ENCODE measurements around the gene SLC22A14. TPM values are rescaled to one million over a fixed set of nuclear protein-coding genes. Genes with fewer than 3 reads are reported as not detected.

The SLC22A14 gene
- total RNA-seq, 2 experiments from 2014 or later, result not detected

- Mint-ChIP-seq H3K4me3 (no peak overlapping the region), H3K27me3 (ENCODE audit: low read depth) (peaks cover 19% of the 10 kb centered on the region), H3K4me1 (ENCODE audit: low read depth) (no peaks in the 10 kb centered on the region), H3K36me3 (ENCODE audit: low read depth) (no peaks in the 10 kb centered on the region), H3K27ac (no peak overlapping the region), H3K9me3 (ENCODE audit: insufficient read depth) (no peaks in the 10 kb centered on the region)
- ChIA-PET POLR2A (no interaction called here), CTCF (interaction anchor here (0.6 to 2.1 kb wide), 8 partner anchors 9 to 702 kb away, joined by 3 to 5 read pairs (median 4); partner anchors contain the start of gene XYLB)
- ATAC-seq (no peak), DNase-seq (no peak)
Observed at GRCh38 chr3:38297947-38298711, 16.0 kb downstream of the SLC22A14 start.

DNA sequence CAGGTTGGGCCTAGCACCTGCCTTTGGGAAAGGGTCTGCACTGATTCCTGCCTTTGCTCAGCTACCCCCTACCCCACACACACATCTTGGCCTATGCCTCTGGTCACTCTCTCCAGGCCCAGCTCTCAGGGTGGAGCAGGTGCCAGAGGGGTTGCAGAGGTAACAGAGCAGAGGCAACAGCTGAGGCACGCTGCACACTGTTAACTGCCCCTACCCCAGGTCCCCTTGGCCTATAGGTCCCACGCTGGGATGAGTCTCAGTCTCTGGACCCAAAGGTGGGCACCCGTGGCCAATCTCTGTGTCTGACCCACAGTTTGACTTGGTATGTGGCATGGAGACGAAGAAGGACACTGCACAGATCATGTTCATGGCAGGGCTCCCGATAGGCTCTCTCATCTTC, 24.8 kb downstream of the SLC22A14 start:
- Mint-ChIP-seq H3K4me3 (no peak overlapping the region), H3K4me1 (ENCODE audit: low read depth) (no peaks in the 10 kb centered on the region), H3K36me3 (ENCODE audit: low read depth) (no peaks in the 10 kb centered on the region), H3K27ac (no peak overlapping the region), H3K27me3 (ENCODE audit: low read depth) (peaks cover 8% of the 10 kb centered on the region), H3K9me3 (ENCODE audit: insufficient read depth) (no peaks in the 10 kb centered on the region)
- ATAC-seq, result no peak
- no peak for DNase-seq
- CTCF ChIA-PET, result no interaction called here
- POLR2A ChIA-PET, result no interaction called here

DNA sequence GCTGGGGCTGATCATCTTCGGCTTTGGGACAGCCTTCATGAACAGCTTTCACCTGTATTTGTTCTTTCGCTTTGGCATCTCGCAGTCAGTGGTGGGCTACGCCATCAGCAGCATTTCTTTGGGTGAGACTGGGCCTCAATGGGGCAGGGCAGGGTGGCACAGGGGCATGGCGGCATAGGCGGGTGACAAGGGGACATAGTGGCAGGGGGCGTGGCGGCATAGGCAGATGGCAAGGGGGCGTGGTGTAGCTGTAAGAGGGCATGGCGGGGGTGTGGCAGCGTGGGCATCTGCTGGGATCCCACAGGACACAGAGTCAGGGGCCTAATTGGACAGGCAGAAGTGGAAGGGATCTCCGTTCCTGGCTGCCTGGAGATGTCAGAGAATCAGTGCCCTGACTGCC, 25.5 kb downstream of the SLC22A14 start:
- no peak overlapping the region for H3K27ac Mint-ChIP-seq
- no peaks in the 10 kb centered on the region for H3K4me1 Mint-ChIP-seq (ENCODE audit: low read depth)
- POLR2A ChIA-PET, result no interaction called here
- no peaks in the 10 kb centered on the region for H3K36me3 Mint-ChIP-seq (ENCODE audit: low read depth)
- H3K27me3 Mint-ChIP-seq (ENCODE audit: low read depth), result peaks cover 8% of the 10 kb centered on the region
- no peak for ATAC-seq
- no peak for DNase-seq
- CTCF ChIA-PET, result no interaction called here
- H3K9me3 Mint-ChIP-seq (ENCODE audit: insufficient read depth), result no peaks in the 10 kb centered on the region
- H3K4me3 Mint-ChIP-seq, result no peak overlapping the region

DNA sequence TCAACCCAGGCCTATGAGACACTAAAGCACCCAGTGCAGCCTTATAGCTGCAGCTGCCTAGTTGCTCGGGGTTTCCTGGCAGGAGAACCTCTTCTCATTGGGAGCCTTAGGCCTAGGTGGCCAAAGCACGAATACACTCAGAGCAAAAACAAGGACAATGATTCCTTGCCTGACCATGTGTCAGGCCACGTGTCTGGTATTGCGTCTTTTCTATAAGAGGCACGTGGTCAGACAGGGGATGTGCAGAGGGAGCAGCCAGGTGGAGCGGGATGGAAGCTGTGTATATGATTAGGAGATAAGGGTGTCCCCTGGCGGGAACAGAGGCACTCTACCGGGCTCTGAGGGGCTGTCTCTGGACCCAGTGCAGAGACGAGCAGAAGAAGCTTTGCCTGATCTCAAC, 26.4 kb downstream of the SLC22A14 start:
- H3K4me3 Mint-ChIP-seq, result no peak overlapping the region
- no peak overlapping the region for H3K27ac Mint-ChIP-seq
- H3K27me3 Mint-ChIP-seq (ENCODE audit: low read depth), result peaks cover 8% of the 10 kb centered on the region
- CTCF ChIA-PET, result no interaction called here
- H3K36me3 Mint-ChIP-seq (ENCODE audit: low read depth), result no peaks in the 10 kb centered on the region
- POLR2A ChIA-PET, result interaction anchor here (0.5 kb wide), 1 partner anchor 19 kb away, joined by 3 read pairs; no protein-coding TSS in a partner anchor
- DNase-seq (no peak), ATAC-seq (no peak)
- no peaks in the 10 kb centered on the region for H3K9me3 Mint-ChIP-seq (ENCODE audit: insufficient read depth)
- no peaks in the 10 kb centered on the region for H3K4me1 Mint-ChIP-seq (ENCODE audit: low read depth)

DNA sequence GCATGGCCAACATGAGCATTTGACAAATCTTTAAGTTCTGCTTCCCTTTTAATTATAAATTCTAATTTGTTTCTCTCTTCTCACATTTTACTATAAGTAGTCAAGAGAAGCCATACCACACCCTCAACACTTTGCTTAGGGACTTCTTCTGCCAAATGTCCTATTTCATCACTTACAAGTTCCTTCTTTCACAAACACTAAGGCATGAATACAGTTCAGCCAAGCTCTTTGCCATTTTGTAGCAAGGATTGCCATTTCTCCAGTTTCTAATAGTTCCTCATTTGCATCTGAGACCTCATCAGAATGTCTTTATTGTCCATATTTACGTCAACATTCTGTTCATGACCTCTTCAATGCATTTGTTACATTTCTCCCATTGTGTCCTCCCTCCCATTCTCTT, 29.4 kb downstream of the SLC22A14 start:
- Mint-ChIP-seq H3K9me3 (ENCODE audit: insufficient read depth) (no peaks in the 10 kb centered on the region), H3K36me3 (ENCODE audit: low read depth) (no peaks in the 10 kb centered on the region), H3K27me3 (ENCODE audit: low read depth) (peaks cover 6% of the 10 kb centered on the region), H3K27ac (no peak overlapping the region), H3K4me3 (no peak overlapping the region), H3K4me1 (ENCODE audit: low read depth) (no peaks in the 10 kb centered on the region)
- CTCF ChIA-PET, result no interaction called here
- POLR2A ChIA-PET, result no interaction called here
- DNase-seq, result no peak
- ATAC-seq, result no peak

DNA sequence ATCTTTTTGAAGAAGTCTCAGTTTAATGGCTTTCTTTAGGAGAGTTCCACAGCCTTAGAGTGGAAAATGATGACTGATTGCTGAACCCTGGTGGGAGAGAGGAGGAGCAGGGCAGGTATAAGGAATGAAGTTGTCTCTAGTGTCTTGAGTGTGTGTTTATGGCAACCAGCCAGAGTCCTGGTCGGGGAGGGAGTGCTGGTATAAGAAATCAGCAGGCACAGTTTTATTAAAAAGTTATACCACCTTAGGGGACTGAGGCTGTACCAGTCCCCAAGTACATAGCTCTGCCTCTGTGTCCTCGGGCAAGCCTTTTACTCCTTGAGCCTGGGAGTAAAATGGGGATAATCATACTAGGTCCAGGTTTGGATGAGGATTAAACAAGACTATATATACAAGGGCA, 29.8 kb downstream of the SLC22A14 start:
- no peak for ATAC-seq
- DNase-seq, result no peak
- H3K36me3 Mint-ChIP-seq (ENCODE audit: low read depth), result no peaks in the 10 kb centered on the region
- no peaks in the 10 kb centered on the region for H3K4me1 Mint-ChIP-seq (ENCODE audit: low read depth)
- no peak overlapping the region for H3K4me3 Mint-ChIP-seq
- H3K27ac Mint-ChIP-seq, result no peak overlapping the region
- H3K27me3 Mint-ChIP-seq (ENCODE audit: low read depth), result peaks cover 6% of the 10 kb centered on the region
- no peaks in the 10 kb centered on the region for H3K9me3 Mint-ChIP-seq (ENCODE audit: insufficient read depth)
- ChIA-PET CTCF (no interaction called here), POLR2A (no interaction called here)

GRCh38 chr3:38312356-38312755, 30.3 kb downstream of the SLC22A14 start:
- DNase-seq, result no peak
- Mint-ChIP-seq H3K9me3 (ENCODE audit: insufficient read depth) (no peaks in the 10 kb centered on the region), H3K27me3 (ENCODE audit: low read depth) (peaks cover 6% of the 10 kb centered on the region), H3K36me3 (ENCODE audit: low read depth) (no peaks in the 10 kb centered on the region), H3K27ac (no peak overlapping the region), H3K4me3 (no peak overlapping the region), H3K4me1 (ENCODE audit: low read depth) (no peaks in the 10 kb centered on the region)
- no peak for ATAC-seq
- CTCF ChIA-PET, result no interaction called here
- POLR2A ChIA-PET, result no interaction called here

DNA sequence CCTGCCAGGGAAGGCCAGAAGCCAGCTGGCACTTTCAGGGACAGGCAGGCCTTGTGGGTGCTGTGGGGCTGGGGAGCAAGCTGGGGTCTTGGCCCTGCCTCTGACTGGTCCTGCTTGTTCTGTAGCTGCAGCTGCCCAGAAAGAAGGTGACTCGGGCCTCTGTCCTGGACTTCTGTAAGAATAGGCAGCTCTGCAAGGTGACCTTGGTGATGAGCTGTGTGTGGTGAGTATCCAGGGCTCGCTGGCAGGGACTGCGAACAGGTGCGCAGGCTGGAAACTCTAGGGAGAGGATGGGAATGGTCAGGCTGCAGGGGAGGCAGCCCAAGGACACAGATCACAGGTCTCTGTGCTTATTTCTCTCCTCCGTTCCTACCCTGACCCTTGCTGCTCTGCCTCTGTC, 31.2 kb downstream of the SLC22A14 start:
- no peaks in the 10 kb centered on the region for H3K4me1 Mint-ChIP-seq (ENCODE audit: low read depth)
- H3K27ac Mint-ChIP-seq, result no peak overlapping the region
- no peak overlapping the region for H3K4me3 Mint-ChIP-seq
- ATAC-seq (no peak), DNase-seq (no peak)
- peaks cover 6% of the 10 kb centered on the region for H3K27me3 Mint-ChIP-seq (ENCODE audit: low read depth)
- POLR2A ChIA-PET, result no interaction called here
- CTCF ChIA-PET, result no interaction called here
- no peaks in the 10 kb centered on the region for H3K9me3 Mint-ChIP-seq (ENCODE audit: insufficient read depth)
- no peaks in the 10 kb centered on the region for H3K36me3 Mint-ChIP-seq (ENCODE audit: low read depth)

- DNase-seq (no peak), ATAC-seq (no peak)
- no peaks in the 10 kb centered on the region for H3K4me1 Mint-ChIP-seq (ENCODE audit: low read depth)
- no peaks in the 10 kb centered on the region for H3K36me3 Mint-ChIP-seq (ENCODE audit: low read depth)
- ChIA-PET CTCF (no interaction called here), POLR2A (no interaction called here)
- H3K9me3 Mint-ChIP-seq (ENCODE audit: insufficient read depth), result no peaks in the 10 kb centered on the region
- no peak overlapping the region for H3K27ac Mint-ChIP-seq
- peaks cover 6% of the 10 kb centered on the region for H3K27me3 Mint-ChIP-seq (ENCODE audit: low read depth)
- H3K4me3 Mint-ChIP-seq, result no peak overlapping the region
Observed at GRCh38 chr3:38313695-38314094, 31.6 kb downstream of the SLC22A14 start.

DNA sequence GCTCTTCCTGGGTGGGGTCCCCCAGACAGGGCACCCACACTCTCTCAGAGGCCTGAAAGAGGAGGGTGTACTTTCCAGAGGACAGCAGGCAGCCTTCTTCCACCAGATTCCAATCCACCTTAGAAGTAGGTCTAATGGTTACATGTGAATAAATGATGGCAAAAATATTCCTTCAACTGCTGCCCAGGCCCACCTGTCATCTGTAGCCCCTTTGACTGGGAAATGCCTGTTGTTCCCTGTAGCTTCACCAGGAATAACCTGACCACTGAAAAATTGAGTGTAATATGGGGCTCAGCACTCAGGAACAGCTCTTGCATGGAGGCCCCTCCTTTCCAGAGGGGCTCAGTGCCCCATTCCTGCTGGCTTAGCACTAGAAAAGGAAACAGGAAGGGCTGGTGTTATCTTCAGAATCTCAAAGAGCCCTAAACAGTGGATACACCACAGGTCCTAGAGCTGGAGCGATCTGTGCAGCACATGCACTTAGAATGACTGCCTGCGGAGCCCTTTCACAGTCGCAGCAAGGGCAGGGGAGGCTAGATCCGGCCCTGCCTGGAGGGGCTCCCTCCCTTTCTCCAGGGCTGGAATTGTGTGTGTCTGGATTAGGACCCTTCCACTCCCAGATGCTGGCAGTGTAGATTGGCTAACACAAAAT, 32.1 kb downstream of the SLC22A14 start:
- H3K9me3 Mint-ChIP-seq (ENCODE audit: insufficient read depth), result no peaks in the 10 kb centered on the region
- ChIA-PET POLR2A (interaction anchor here (0.8 kb wide), 1 partner anchor 15 kb away, joined by 3 read pairs; no protein-coding TSS in a partner anchor), CTCF (no interaction called here)

DNA sequence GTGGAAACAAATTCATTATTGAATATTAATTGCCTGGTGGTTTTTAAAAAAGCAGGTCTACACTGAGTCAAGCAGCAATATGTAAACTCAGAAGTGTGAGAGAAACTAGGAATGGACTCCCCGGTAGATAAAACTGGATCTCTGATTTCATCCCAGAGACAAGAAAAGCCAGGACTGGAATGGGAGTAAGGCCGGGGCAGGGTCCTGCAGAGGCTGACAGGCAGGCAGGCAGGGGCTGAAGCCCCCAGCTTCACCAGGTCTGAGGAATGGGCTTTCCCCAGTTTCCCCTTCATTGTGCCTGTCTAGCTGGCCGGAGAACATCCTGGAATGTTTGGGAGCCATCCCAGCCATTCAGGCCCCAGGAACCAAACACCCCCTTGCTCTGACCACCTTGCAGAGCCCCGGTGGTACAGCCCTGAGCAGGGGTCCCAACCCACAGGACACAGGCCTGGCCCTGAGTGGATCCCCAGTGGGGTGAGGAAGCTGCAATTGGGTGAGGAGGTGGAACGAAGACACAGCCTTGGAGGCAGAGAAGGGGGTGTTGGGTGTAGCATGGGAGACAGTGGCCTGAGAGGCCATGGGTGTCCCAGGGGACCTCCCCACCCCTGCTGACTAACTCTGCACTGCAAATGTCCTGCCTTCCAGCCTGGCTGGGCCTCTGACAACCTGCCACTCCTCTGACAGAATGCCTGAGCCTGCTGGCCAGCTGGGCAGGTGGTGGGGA, 32.8 kb downstream of the SLC22A14 start:
- ATAC-seq, result no peak
- no peak for DNase-seq
- ChIA-PET CTCF (no interaction called here), POLR2A (interaction anchor here (0.8 kb wide), 1 partner anchor 16 kb away, joined by 3 read pairs; no protein-coding TSS in a partner anchor)
- H3K27ac Mint-ChIP-seq, result no peak overlapping the region
- H3K27me3 Mint-ChIP-seq (ENCODE audit: low read depth), result no peaks in the 10 kb centered on the region
- no peaks in the 10 kb centered on the region for H3K4me1 Mint-ChIP-seq (ENCODE audit: low read depth)
- H3K9me3 Mint-ChIP-seq (ENCODE audit: insufficient read depth), result no peaks in the 10 kb centered on the region
- H3K36me3 Mint-ChIP-seq (ENCODE audit: low read depth), result no peaks in the 10 kb centered on the region
- H3K4me3 Mint-ChIP-seq, result no peak overlapping the region

More for the DNA sequence above, 32.1 kb downstream of the SLC22A14 start:
- no peak overlapping the region for H3K27ac Mint-ChIP-seq
- no peaks in the 10 kb centered on the region for H3K4me1 Mint-ChIP-seq (ENCODE audit: low read depth)
- H3K36me3 Mint-ChIP-seq (ENCODE audit: low read depth), result no peaks in the 10 kb centered on the region
- no peak overlapping the region for H3K4me3 Mint-ChIP-seq
- DNase-seq, result no peak
- no peak for ATAC-seq
- H3K27me3 Mint-ChIP-seq (ENCODE audit: low read depth), result peaks cover 2% of the 10 kb centered on the region
